Immature natural killer cell (primary cell): ENCODE data around the gene ZC3H8. TPM values are rescaled to one million over a fixed set of nuclear protein-coding genes. Genes with fewer than 3 reads are reported as not detected.

Experiments used
- DNase-seq, 3 donors: peaks; one replicate each; pipeline ENCODE4 v3.0.0; 2022; ENCODE audit warnings: mixed read lengths in 1 of 3
- H3K27ac Mint-ChIP-seq, 6 donors: one replicate each; pipeline ENCODE4 v1.8.0; 2020; ENCODE audit warnings: mixed read lengths in 6 of 6, mild to moderate bottlenecking in 5 of 6, inconsistent platforms in 4 of 6, moderate library complexity in 3 of 6
- H3K27me3 Mint-ChIP-seq, 3 donors: one replicate each; pipeline ENCODE4 v1.8.0; 2020 to 2021; ENCODE audit warnings: low read depth in 3 of 3, mild to moderate bottlenecking in 3 of 3, mixed read lengths in 3 of 3, moderate library complexity in 3 of 3, inconsistent platforms in 1 of 3
- H3K36me3 Mint-ChIP-seq, 3 donors: one replicate each; pipeline ENCODE4 v1.8.0; 2020; ENCODE audit warnings: mixed read lengths in 3 of 3, inconsistent platforms in 2 of 3, mild to moderate bottlenecking in 2 of 3
- H3K4me1 Mint-ChIP-seq, 2 donors: one replicate each; pipeline ENCODE4 v1.8.0; 2020; ENCODE audit warnings: inconsistent platforms in 2 of 2, mild to moderate bottlenecking in 2 of 2, mixed read lengths in 2 of 2, moderate library complexity in 1 of 2
- H3K4me3 Mint-ChIP-seq, 5 donors: one replicate each; pipeline ENCODE4 v1.8.0; 2020; ENCODE audit warnings: mild to moderate bottlenecking in 5 of 5, mixed read lengths in 5 of 5, inconsistent platforms in 3 of 5, moderate library complexity in 3 of 5
- H3K9me3 Mint-ChIP-seq, 6 donors: one replicate each; pipeline ENCODE4 v1.8.0; 2020; ENCODE audit warnings: mild to moderate bottlenecking in 6 of 6, mixed read lengths in 6 of 6, inconsistent platforms in 4 of 6, moderate library complexity in 3 of 6
- polyA plus RNA-seq, 3 donors: library from polyadenylated mRNA; unstranded; fragments of 300-500 nt; fragmentation: Illumina TruSeq; gene quantifications; one replicate each; pipeline ENCODE4 v1.2.3, GENCODE V29; 2021

ZC3H8 gene
- polyA plus RNA-seq, 3 donors from 2014 or later = 8.8 to 14.8 (median 14.4) TPM

- H3K4me3 Mint-ChIP-seq = peak overlapping the region; percentile 93 to 95 (median 94)
- H3K36me3 Mint-ChIP-seq = no peaks in the 10 kb centered on the region
- DNase-seq = peak; percentile 85 to 90 (median 88)
- peak overlapping the region; percentile 96 to 98 (median 96) for H3K27ac Mint-ChIP-seq
- H3K9me3 Mint-ChIP-seq = no peaks in the 10 kb centered on the region
- peaks cover 14 to 19% (median 16%) of the 10 kb centered on the region in 3 donors for H3K27me3 Mint-ChIP-seq
- H3K4me1 Mint-ChIP-seq = peaks cover 7 to 20% of the 10 kb centered on the region in 2 donors
Measured at GRCh38 chr2:112275887-112276773, 21.3 kb upstream of the ZC3H8 start.

- Mint-ChIP-seq H3K4me3 (peak within 1 kb of the TSS; percentile 93 to 95 (median 94)), H3K27me3 (peaks cover 14 to 19% (median 16%) of the 10 kb centered on the region in 3 donors), H3K36me3 (no peaks in the 10 kb centered on the region), H3K27ac (peak within 1 kb of the TSS; percentile 96 to 98 (median 96)), H3K4me1 (peaks cover 7 to 20% of the 10 kb centered on the region in 2 donors), H3K9me3 (no peaks in the 10 kb centered on the region)
- DNase-seq = peak; percentile 100
Measured at GRCh38 chr2:112275311-112275886, 20.6 kb upstream of the ZC3H8 start, which contains the start of gene ZC3H6. ZC3H6 (plus strand) TSS chr2:112275597; CDS start chr2:112275995, 398 bp downstream.

- H3K36me3 Mint-ChIP-seq = no peaks in the 10 kb centered on the region
Measured at GRCh38 chr2:112273349-112273748, 18.5 kb upstream of the ZC3H8 start.

GRCh38 chr2:112272669-112273068, 17.8 kb upstream of the ZC3H8 start:
- H3K27ac Mint-ChIP-seq = peak overlapping the region in 3 of 6 donors; percentile 24 to 65 (median 57)
- DNase-seq = no peak
- H3K36me3 Mint-ChIP-seq = peaks cover 0 to 1% (median 0%) of the 10 kb centered on the region in 3 donors
- peaks cover 7 to 14% of the 10 kb centered on the region in 2 donors for H3K4me1 Mint-ChIP-seq
- H3K9me3 Mint-ChIP-seq = peaks cover 0 to 2% (median 0%) of the 10 kb centered on the region in 6 donors
- no peak overlapping the region for H3K4me3 Mint-ChIP-seq
- peaks cover 14 to 19% (median 16%) of the 10 kb centered on the region in 3 donors for H3K27me3 Mint-ChIP-seq

More at GRCh38 chr2:112273349-112273748, 18.5 kb upstream of the ZC3H8 start:
- peaks cover 0 to 2% (median 0%) of the 10 kb centered on the region in 6 donors for H3K9me3 Mint-ChIP-seq
- peak in 1 of 3 donors; percentile 4 for DNase-seq
- peak overlapping the region; percentile 24 to 82 (median 60) for H3K27ac Mint-ChIP-seq
- H3K4me1 Mint-ChIP-seq = peaks cover 7 to 20% of the 10 kb centered on the region in 2 donors
- peaks cover 14 to 19% (median 16%) of the 10 kb centered on the region in 3 donors for H3K27me3 Mint-ChIP-seq
- H3K4me3 Mint-ChIP-seq = peak overlapping the region in 3 of 5 donors; percentile 8 to 71 (median 35)

- Mint-ChIP-seq H3K27me3 (peaks cover 2 to 4% (median 3%) of the 10 kb centered on the region in 3 donors), H3K36me3 (peaks cover 0 to 4% (median 0%) of the 10 kb centered on the region in 3 donors), H3K27ac (no peak overlapping the region), H3K4me1 (no peaks in the 10 kb centered on the region), H3K4me3 (no peak overlapping the region), H3K9me3 (peaks cover 0 to 2% (median 0%) of the 10 kb centered on the region in 6 donors)
- DNase-seq = no peak
Measured at GRCh38 chr2:112268547-112268946, 13.7 kb upstream of the ZC3H8 start.

- peaks cover 6 to 9% of the 10 kb centered on the region in 2 donors for H3K4me1 Mint-ChIP-seq
- H3K27me3 Mint-ChIP-seq = peaks cover 0 to 5% (median 4%) of the 10 kb centered on the region in 3 donors
- DNase-seq = no peak
- H3K9me3 Mint-ChIP-seq = no peaks in the 10 kb centered on the region
- H3K27ac Mint-ChIP-seq = no peak overlapping the region
- no peak overlapping the region for H3K4me3 Mint-ChIP-seq
- peaks cover 0 to 4% (median 4%) of the 10 kb centered on the region in 3 donors for H3K36me3 Mint-ChIP-seq
Measured at GRCh38 chr2:112262876-112263275, 8.0 kb upstream of the ZC3H8 start.

- Mint-ChIP-seq H3K4me1 (peaks cover 6 to 9% of the 10 kb centered on the region in 2 donors), H3K9me3 (no peaks in the 10 kb centered on the region), H3K27me3 (peaks cover 0 to 1% (median 1%) of the 10 kb centered on the region in 3 donors), H3K27ac (no peak overlapping the region), H3K36me3 (peaks cover 0 to 4% (median 0%) of the 10 kb centered on the region in 3 donors), H3K4me3 (no peak overlapping the region)
- no peak for DNase-seq
Measured at GRCh38 chr2:112260295-112260625, 5.4 kb upstream of the ZC3H8 start.

GRCh38 chr2:112259509-112260294, 4.9 kb upstream of the ZC3H8 start:
- H3K4me3 Mint-ChIP-seq = peak overlapping the region; percentile 46 to 83 (median 74)
- H3K4me1 Mint-ChIP-seq = peaks cover 6 to 9% of the 10 kb centered on the region in 2 donors
- peak overlapping the region in 5 of 6 donors; percentile 58 to 93 (median 72) for H3K27ac Mint-ChIP-seq
- H3K9me3 Mint-ChIP-seq = no peaks in the 10 kb centered on the region
- H3K36me3 Mint-ChIP-seq = peaks cover 0 to 4% (median 0%) of the 10 kb centered on the region in 3 donors
- H3K27me3 Mint-ChIP-seq = peaks cover 2 to 5% (median 3%) of the 10 kb centered on the region in 3 donors
- DNase-seq = peak; percentile 72 to 79 (median 78)

GRCh38 chr2:112257575-112257974, 2.7 kb upstream of the ZC3H8 start:
- H3K9me3 Mint-ChIP-seq = no peaks in the 10 kb centered on the region
- no peak for DNase-seq
- H3K36me3 Mint-ChIP-seq = no peaks in the 10 kb centered on the region
- peaks cover 9 to 18% of the 10 kb centered on the region in 2 donors for H3K4me1 Mint-ChIP-seq
- peaks cover 2 to 11% (median 3%) of the 10 kb centered on the region in 3 donors for H3K27me3 Mint-ChIP-seq
- no peak overlapping the region for H3K4me3 Mint-ChIP-seq
- no peak overlapping the region for H3K27ac Mint-ChIP-seq

GRCh38 chr2:112256654-112257053, 1.8 kb upstream of the ZC3H8 start:
- H3K36me3 Mint-ChIP-seq = no peaks in the 10 kb centered on the region
- peaks cover 9 to 18% of the 10 kb centered on the region in 2 donors for H3K4me1 Mint-ChIP-seq
- no peak for DNase-seq
- H3K27me3 Mint-ChIP-seq = peaks cover 2 to 11% (median 2%) of the 10 kb centered on the region in 3 donors
- H3K4me3 Mint-ChIP-seq = peak overlapping the region in 1 of 5 donors; percentile 30
- no peaks in the 10 kb centered on the region for H3K9me3 Mint-ChIP-seq
- H3K27ac Mint-ChIP-seq = peak overlapping the region in 1 of 6 donors; percentile 29

- peaks cover 2 to 11% (median 2%) of the 10 kb centered on the region in 3 donors for H3K27me3 Mint-ChIP-seq
- DNase-seq = no peak
- H3K4me1 Mint-ChIP-seq = peaks cover 9 to 18% of the 10 kb centered on the region in 2 donors
- H3K36me3 Mint-ChIP-seq = no peaks in the 10 kb centered on the region
- peak overlapping the region; percentile 27 to 91 (median 54) for H3K4me3 Mint-ChIP-seq
- no peaks in the 10 kb centered on the region for H3K9me3 Mint-ChIP-seq
- peak overlapping the region in 3 of 6 donors; percentile 6 to 94 (median 21) for H3K27ac Mint-ChIP-seq
Measured at GRCh38 chr2:112255875-112256274, 1.0 kb upstream of the ZC3H8 start.

GRCh38 chr2:112253261-112253815, 1.5 kb downstream of the ZC3H8 start:
- H3K27ac Mint-ChIP-seq = peak overlapping the region in 3 of 6 donors; percentile 21 to 87 (median 55)
- peaks cover 2 to 9% (median 2%) of the 10 kb centered on the region in 3 donors for H3K27me3 Mint-ChIP-seq
- H3K9me3 Mint-ChIP-seq = no peaks in the 10 kb centered on the region
- peaks cover 0 to 12% of the 10 kb centered on the region in 2 donors for H3K4me1 Mint-ChIP-seq
- peaks cover 0 to 4% (median 0%) of the 10 kb centered on the region in 3 donors for H3K36me3 Mint-ChIP-seq
- H3K4me3 Mint-ChIP-seq = peak overlapping the region; percentile 7 to 52 (median 12)
- no peak for DNase-seq

GRCh38 chr2:112251271-112251670, 3.6 kb downstream of the ZC3H8 start:
- H3K4me3 Mint-ChIP-seq = no peak overlapping the region
- H3K27me3 Mint-ChIP-seq = peaks cover 2 to 9% (median 2%) of the 10 kb centered on the region in 3 donors
- no peak for DNase-seq
- H3K9me3 Mint-ChIP-seq = no peaks in the 10 kb centered on the region
- peaks cover 2 to 8% (median 3%) of the 10 kb centered on the region in 3 donors for H3K36me3 Mint-ChIP-seq
- H3K4me1 Mint-ChIP-seq = peaks cover 0 to 12% of the 10 kb centered on the region in 2 donors
- H3K27ac Mint-ChIP-seq = no peak overlapping the region
